GM12874 (cell line): ENCODE results near the gene DVL2.

Experiments
- CTCF ChIP-seq: IDR thresholded peaks from 2 replicates; pipeline ENCODE4 v1.5.1; 2011; ENCODE audit warnings: low read depth, mild to moderate bottlenecking, control low read depth, low read length, moderate library complexity; ENCODE audit not compliant: insufficient read depth

The DVL2 gene

GRCh38 chr17:7205561-7205960 is 28.8 kb downstream of the DVL2 start:
- no peak for TF ChIP-seq CTCF

DNA sequence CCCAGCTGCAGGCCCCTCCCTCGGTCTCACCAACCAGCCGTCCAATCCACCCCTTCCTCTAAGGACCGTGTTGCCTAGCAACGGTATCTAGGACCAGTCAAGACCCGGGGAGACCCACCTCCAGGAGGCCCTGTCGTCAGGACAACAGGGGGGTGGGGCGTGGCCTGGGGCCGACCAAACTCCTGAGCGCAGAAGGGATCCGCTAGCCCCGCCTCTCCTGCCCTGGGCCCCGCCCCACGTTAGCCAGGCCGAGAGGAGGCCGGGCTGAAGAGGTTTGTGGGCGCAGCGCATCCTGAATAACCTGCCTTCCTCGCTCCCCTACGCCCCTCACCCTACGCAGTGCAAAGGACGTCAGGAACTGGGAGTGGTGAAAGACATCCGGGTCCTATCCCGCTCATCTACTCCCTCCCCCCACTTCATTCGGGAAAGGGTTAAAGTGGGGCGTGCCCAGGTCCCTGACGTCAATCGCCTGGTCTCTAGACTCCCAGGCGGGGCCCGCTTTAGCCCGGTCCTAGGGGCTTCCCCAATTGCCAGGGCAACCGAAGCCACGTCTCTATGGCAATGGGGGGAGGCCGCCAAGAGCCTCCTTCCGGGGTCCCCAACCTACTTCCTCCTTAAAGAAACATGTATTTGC is 29.4 kb downstream of the DVL2 start:
- no peak for TF ChIP-seq CTCF

DNA sequence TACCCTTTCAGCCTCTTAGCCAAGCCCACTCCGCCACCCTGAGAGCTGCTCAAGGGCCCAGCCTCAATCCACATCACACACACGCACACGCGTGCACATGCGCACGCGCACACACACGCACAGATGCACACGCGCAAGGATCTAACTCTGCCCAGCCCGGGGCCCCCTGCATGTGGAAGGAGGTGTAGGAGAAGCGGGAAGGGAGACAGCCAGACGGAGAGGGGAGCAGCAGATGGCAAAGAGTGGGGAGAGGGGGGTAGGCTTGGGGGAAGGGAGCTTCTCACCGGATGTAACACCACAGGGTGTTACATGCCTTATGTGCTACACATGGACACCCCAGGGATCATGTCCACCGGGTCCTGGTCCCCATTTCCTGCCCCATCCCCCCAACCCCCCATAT is 30.0 kb downstream of the DVL2 start:
- TF ChIP-seq CTCF: no peak

DNA sequence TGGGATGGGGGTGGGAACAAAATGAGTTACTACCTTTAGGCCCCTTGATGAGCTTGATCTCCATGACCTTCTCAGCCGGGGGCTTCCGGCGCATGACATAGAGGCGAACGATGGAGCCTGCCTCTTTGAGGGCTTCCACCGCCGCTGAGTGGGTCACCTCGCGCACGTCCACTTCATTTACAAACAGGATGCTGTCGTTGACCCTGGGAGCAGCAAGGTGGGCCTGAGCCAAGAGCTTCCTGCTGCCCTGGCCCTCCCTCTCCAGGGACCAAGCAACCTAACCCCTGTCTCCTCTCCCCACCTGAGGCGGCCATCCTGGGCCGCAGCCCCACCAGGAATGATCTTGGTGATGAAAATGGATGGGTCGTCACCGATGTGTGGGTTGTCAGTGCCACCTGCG is 30.9 kb downstream of the DVL2 start:
- TF ChIP-seq CTCF: no peak

DNA sequence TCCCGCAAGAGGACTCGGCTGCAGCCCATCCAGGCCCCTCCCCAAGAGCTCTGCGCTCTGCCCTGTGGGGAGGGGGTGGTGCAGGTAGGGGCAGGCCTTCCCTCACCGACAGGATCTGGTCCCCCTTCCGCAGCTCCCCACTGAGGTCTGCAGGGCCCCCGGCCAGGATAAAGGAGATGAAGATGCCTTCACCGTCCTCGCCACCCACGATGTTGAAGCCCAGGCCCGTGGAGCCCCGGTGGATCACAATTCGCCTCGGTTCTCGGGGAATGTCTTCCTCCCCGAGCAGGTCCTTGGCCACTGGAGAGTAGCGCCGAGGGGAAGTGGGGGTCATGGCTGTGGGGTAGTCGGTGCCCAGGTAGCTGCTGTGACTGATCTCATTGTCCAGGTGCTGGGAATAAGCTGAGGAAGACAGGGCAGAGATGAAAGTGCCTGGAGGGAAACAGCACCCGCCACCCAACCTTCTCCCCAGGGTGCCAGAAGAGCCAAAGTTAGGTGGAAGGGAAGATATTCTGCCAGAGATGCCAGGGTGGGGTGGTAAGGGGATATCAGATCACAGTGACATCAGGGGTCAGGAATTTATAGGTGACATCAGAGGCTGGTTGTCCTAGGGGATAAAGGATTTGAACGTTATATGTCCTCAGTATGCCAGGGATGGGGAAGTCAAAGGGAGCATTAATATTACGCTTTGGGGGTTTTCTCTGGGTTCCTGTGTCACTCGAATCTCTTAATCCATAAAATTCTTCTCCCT is 37.5 kb downstream of the DVL2 start:
- TF ChIP-seq CTCF: no peak

GRCh38 chr17:7195971-7196370 is 38.3 kb downstream of the DVL2 start:
- TF ChIP-seq CTCF: no peak

DNA sequence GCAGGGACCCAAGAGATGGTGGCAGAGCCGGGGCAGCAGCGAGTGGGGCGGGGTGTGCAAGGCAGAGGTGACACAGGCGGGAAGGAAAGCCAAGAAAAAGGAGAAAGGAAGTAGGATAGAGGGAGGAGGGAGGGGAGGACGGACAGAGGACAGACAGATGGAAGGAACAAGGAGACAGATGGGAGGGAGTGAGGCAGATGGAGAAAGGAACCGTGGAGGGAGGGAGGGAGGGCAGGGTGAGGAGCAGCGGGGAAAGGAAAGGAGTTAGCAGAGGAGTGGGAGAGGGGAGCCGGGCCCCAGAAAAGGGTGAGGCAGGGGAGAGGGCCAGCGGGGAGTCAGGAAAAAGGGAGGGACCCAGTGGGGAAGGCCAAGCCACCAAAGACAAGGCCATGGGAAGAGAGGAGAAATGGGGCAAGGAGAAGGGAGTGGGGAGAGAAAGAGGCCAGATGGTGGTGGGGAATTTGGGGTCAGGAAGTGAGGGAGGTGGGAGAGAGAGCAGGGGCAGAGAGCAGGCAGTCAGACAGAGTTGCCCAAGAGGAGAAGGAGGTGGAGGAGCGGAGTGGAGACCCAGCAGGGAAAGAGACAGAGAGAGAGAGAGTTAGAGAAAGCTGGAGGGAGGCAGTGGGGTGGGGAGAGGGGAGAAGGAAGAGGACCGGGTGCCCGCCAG is 41.9 kb downstream of the DVL2 start:
- TF ChIP-seq CTCF: no peak
